NCI-H2081 treated with DMSO at 0.1 percent for 48 hours (cell line): ENCODE data around the gene COL19A1.

Experiments used
- DNase-seq: peaks from one replicate; lab custom pipeline; 2025; lab: John Stamatoyannopoulos, UW

COL19A1 gene

GRCh38 chr6:70168681-70169377 is 302.5 kb downstream of the COL19A1 start:
- no peak for DNase-seq

GRCh38 chr6:70171236-70171635 is 304.9 kb downstream of the COL19A1 start:
- DNase-seq: no peak

- DNase-seq: no peak
Observed at GRCh38 chr6:70172252-70172651, 305.9 kb downstream of the COL19A1 start.

- no peak for DNase-seq
Observed at GRCh38 chr6:70175770-70176169, 309.4 kb downstream of the COL19A1 start.

GRCh38 chr6:70176842-70177550 is 310.6 kb downstream of the COL19A1 start:
- no peak for DNase-seq

GRCh38 chr6:70180183-70180900 is 314.0 kb downstream of the COL19A1 start:
- no peak for DNase-seq

GRCh38 chr6:70180901-70181599 is 314.7 kb downstream of the COL19A1 start:
- no peak for DNase-seq

GRCh38 chr6:70183538-70183937 is 317.2 kb downstream of the COL19A1 start:
- no peak for DNase-seq

- DNase-seq: no peak
Observed at GRCh38 chr6:70184723-70185122, 318.4 kb downstream of the COL19A1 start.

- DNase-seq: no peak
Observed at GRCh38 chr6:70186461-70186860, 320.1 kb downstream of the COL19A1 start.

GRCh38 chr6:70188202-70188601 is 321.8 kb downstream of the COL19A1 start:
- DNase-seq: no peak

- DNase-seq: no peak
Observed at GRCh38 chr6:70194421-70194820, 328.1 kb downstream of the COL19A1 start.

- no peak for DNase-seq
Observed at GRCh38 chr6:70196531-70196930, 330.2 kb downstream of the COL19A1 start.

GRCh38 chr6:70198785-70199184 is 332.4 kb downstream of the COL19A1 start:
- no peak for DNase-seq

- no peak for DNase-seq
Observed at GRCh38 chr6:70208235-70208790, 342.0 kb downstream of the COL19A1 start.

GRCh38 chr6:70210462-70210861 is 344.1 kb downstream of the COL19A1 start:
- DNase-seq: no peak

GRCh38 chr6:70215460-70216108 is 349.2 kb downstream of the COL19A1 start:
- DNase-seq: no peak

GRCh38 chr6:70216767-70217166 is 350.4 kb downstream of the COL19A1 start:
- DNase-seq: no peak

- DNase-seq: no peak
Observed at GRCh38 chr6:70219943-70220613, 353.7 kb downstream of the COL19A1 start.

- DNase-seq: peak; percentile 18
Observed at GRCh38 chr6:70221025-70221714, 354.8 kb downstream of the COL19A1 start.
